Measurements from ENCODE around the gene GRK7. TPM values are rescaled to one million over a fixed set of nuclear protein-coding genes. Genes with fewer than 3 reads are reported as not detected.

The GRK7 gene
- total RNA-seq, 1 donor from 2014 or later: 0.12 TPM

- TF ChIP-seq, protein P1, sequence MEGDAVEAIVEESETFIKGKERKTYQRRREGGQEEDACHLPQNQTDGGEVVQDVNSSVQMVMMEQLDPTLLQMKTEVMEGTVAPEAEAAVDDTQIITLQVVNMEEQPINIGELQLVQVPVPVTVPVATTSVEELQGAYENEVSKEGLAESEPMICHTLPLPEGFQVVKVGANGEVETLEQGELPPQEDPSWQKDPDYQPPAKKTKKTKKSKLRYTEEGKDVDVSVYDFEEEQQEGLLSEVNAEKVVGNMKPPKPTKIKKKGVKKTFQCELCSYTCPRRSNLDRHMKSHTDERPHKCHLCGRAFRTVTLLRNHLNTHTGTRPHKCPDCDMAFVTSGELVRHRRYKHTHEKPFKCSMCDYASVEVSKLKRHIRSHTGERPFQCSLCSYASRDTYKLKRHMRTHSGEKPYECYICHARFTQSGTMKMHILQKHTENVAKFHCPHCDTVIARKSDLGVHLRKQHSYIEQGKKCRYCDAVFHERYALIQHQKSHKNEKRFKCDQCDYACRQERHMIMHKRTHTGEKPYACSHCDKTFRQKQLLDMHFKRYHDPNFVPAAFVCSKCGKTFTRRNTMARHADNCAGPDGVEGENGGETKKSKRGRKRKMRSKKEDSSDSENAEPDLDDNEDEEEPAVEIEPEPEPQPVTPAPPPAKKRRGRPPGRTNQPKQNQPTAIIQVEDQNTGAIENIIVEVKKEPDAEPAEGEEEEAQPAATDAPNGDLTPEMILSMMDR (IDR thresholded peaks at IDR 0.05): no peak
- Histone ChIP-seq H3K27ac (no peak overlapping the region), H3K9me3 (no peaks in the 10 kb centered on the region), H3K36me3 (no peaks in the 10 kb centered on the region), H3K4me3 (no peak overlapping the region), H3K27me3 (no peaks in the 10 kb centered on the region), H3K4me1 (no peaks in the 10 kb centered on the region)
- no peak for ATAC-seq
- no peak for DNase-seq
- intact Hi-C loops (cut with DNase I): no loop called here
These were observed 837 bp downstream of the GRK7 start for GRCh38 chr3:141764045-141764444.

DNA sequence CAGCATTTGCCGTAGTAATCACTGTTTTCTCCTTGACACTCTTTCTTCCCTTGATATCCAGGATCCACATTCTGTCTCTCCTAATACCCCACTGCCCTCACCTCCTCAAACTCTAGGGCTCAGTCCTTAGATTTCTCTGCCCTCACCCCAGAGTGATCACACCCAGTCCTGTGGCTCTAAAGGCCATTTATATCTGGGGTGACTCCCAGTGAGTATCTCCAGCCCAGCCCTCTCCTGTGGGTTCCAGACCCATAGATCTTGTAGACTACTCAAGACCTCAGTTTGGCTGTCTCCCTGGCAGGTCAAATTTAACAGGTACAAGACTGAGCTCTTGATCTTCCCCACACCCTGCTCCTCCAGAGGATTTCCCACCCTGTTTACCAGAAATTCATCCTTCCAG, 1.3 kb downstream of the GRK7 start:
- no peaks in the 10 kb centered on the region for H3K9me3 ChIP-seq
- TF ChIP-seq, protein P1 (IDR thresholded peaks at IDR 0.05): no peak
- DNase-seq (no peak), ATAC-seq (no peak)
- H3K4me3 ChIP-seq: no peak overlapping the region
- no peak overlapping the region for H3K27ac ChIP-seq
- intact Hi-C loops (cut with DNase I): no loop called here
- H3K27me3 ChIP-seq: no peaks in the 10 kb centered on the region
- no peaks in the 10 kb centered on the region for H3K36me3 ChIP-seq
- H3K4me1 ChIP-seq: no peaks in the 10 kb centered on the region

GRCh38 chr3:141764986-141765385, 1.8 kb downstream of the GRK7 start:
- ATAC-seq: no peak
- H3K9me3 ChIP-seq: no peaks in the 10 kb centered on the region
- intact Hi-C loops (cut with DNase I): no loop called here
- TF ChIP-seq, protein P1 (IDR thresholded peaks at IDR 0.05): no peak
- H3K36me3 ChIP-seq: no peaks in the 10 kb centered on the region
- H3K27ac ChIP-seq: no peak overlapping the region
- H3K27me3 ChIP-seq: no peaks in the 10 kb centered on the region
- no peak for DNase-seq
- no peaks in the 10 kb centered on the region for H3K4me1 ChIP-seq
- H3K4me3 ChIP-seq: no peak overlapping the region

DNA sequence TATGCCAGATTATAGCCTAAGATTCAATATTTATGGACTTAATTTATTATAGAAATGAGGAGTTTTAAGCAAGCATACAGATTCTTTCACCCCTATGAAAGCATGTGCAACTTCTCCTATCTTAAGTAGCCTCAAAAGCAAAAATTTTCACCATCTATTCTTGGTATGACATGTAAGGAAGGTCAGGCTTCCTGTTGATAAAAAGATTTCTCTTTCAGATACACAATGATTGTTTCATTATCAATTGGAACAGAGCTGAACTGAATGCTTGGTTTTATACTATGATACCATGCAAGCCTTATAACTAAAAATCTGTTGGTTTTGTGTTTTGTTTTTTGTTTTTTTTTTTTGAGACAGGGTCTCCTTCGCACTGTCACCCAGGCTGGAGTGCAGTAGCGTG, 3.9 kb downstream of the GRK7 start:
- Histone ChIP-seq H3K36me3 (no peaks in the 10 kb centered on the region), H3K9me3 (no peaks in the 10 kb centered on the region), H3K4me1 (no peaks in the 10 kb centered on the region), H3K27me3 (no peaks in the 10 kb centered on the region), H3K27ac (no peak overlapping the region), H3K4me3 (no peak overlapping the region)
- DNase-seq (no peak), ATAC-seq (no peak)
- intact Hi-C loops (cut with DNase I): no loop called here
- TF ChIP-seq, protein P1 (IDR thresholded peaks at IDR 0.05): no peak

DNA sequence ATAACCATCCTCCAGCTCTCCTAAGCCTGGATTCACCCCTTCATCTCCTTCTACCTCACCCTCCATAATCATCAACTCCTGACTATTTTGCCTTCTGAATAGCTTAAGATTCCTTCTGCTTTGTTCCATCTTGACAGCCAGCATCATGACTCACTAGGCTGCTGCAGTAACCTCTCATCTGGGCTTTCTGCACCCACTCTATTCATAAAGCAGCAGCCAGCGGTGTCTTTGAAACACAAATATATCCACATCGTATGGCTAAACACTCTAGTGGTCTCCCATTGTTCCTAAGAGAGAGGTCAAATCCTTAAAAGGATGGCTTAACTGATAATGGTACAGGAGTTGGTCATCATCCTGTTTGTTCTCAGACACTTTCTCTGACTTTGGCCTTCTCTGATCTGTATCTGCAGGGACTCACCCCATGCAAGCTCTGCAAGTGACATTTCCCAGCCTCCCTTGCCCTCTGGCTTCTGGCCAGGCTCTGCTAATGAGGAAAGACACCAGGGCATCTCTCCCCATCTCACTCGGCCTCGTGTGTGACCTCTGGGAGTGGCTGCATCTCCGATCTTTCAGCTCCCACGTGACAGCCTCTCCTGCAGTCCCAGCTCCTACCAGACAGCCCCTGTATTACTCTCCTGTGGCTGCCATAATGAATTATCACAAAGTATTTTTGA, 6.2 kb downstream of the GRK7 start:
- H3K4me1 ChIP-seq: no peaks in the 10 kb centered on the region
- intact Hi-C loops (cut with DNase I): no loop called here
- ATAC-seq: no peak
- H3K27me3 ChIP-seq: no peaks in the 10 kb centered on the region
- H3K36me3 ChIP-seq: no peaks in the 10 kb centered on the region
- H3K27ac ChIP-seq: no peak overlapping the region
- no peaks in the 10 kb centered on the region for H3K9me3 ChIP-seq
- TF ChIP-seq, protein P1 (IDR thresholded peaks at IDR 0.05): no peak
- no peak for DNase-seq
- no peak overlapping the region for H3K4me3 ChIP-seq

GRCh38 chr3:141773676-141774075, 10.5 kb downstream of the GRK7 start:
- TF ChIP-seq, protein P1 (IDR thresholded peaks at IDR 0.05): no peak
- no peak overlapping the region for H3K4me3 ChIP-seq
- intact Hi-C loops (cut with DNase I): no loop called here

More at GRCh38 chr3:141773676-141774075, 10.5 kb downstream of the GRK7 start:
- Histone ChIP-seq H3K36me3 (no peaks in the 10 kb centered on the region), H3K27me3 (no peaks in the 10 kb centered on the region), H3K4me1 (no peaks in the 10 kb centered on the region), H3K27ac (no peak overlapping the region), H3K9me3 (no peaks in the 10 kb centered on the region)
- no peak for DNase-seq
- ATAC-seq: no peak

Measured in upper lobe of right lung (tissue), 1 donor.